Measurements from ENCODE around the gene SORCS2. TPM values are rescaled to one million over a fixed set of nuclear protein-coding genes. Genes with fewer than 3 reads are reported as not detected.
A peak's percentile ranks its signal among the peaks of the same experiment; 100 is the strongest.

The SORCS2 gene
- total RNA-seq: under 1 TPM in 1 of 2 donors, not detected in 1; 0.25 TPM

GRCh38 chr4:7192252-7193029 is at the start of gene SORCS2:
Gene SORCS2 (plus strand): TSS chr4:7192538.
- Mint-ChIP-seq H3K9me3 (no peaks in the 10 kb centered on the region), H3K27ac (no peak within 1 kb of the TSS), H3K36me3 (no peaks in the 10 kb centered on the region)
- DNase-seq (ENCODE audit: low spot score in 2 of 2) (peak; percentile 47 to 70), ATAC-seq (peak; percentile 61 to 87)

GRCh38 chr4:7144374-7145290 is 47.7 kb upstream of the SORCS2 start:
- Mint-ChIP-seq H3K27ac (no peak overlapping the region), H3K36me3 (no peaks in the 10 kb centered on the region), H3K9me3 (no peaks in the 10 kb centered on the region)
- no peak for ATAC-seq
- DNase-seq (ENCODE audit: low spot score in 2 of 2): no peak

DNA sequence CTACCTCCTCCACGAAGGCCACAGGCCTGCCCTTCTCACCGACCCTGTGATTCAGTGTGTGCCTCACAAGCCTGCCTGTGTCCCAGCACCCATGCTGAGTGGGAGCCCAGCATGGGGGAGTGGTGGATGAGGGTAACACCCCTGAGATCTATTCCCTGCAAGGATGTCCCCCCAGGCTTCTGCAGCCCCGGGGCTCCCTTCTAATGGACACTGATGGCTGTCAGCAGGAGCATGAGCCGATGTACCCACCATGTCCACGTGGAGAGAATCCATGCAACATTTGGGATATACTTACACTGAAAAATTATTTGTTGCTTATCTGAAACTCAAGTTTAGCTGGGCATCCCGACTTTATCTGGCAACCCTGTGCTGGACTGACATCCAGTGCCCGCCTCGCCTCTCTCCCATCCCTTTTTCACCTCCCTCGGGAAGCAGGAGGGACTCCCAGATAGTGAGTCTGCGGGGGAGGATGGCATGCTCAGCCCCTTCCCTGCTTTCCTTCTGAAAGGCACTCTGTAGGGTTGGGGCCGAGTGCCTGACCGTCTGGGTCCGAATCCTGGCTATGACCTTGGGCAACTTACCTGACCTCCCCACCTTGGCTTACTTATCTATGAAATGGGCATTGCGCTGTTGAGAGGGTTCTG is 46.9 kb upstream of the SORCS2 start:
- Mint-ChIP-seq H3K27ac (no peak overlapping the region), H3K9me3 (no peaks in the 10 kb centered on the region), H3K36me3 (no peaks in the 10 kb centered on the region)
- no peak for DNase-seq (ENCODE audit: low spot score in 2 of 2)
- no peak for ATAC-seq

DNA sequence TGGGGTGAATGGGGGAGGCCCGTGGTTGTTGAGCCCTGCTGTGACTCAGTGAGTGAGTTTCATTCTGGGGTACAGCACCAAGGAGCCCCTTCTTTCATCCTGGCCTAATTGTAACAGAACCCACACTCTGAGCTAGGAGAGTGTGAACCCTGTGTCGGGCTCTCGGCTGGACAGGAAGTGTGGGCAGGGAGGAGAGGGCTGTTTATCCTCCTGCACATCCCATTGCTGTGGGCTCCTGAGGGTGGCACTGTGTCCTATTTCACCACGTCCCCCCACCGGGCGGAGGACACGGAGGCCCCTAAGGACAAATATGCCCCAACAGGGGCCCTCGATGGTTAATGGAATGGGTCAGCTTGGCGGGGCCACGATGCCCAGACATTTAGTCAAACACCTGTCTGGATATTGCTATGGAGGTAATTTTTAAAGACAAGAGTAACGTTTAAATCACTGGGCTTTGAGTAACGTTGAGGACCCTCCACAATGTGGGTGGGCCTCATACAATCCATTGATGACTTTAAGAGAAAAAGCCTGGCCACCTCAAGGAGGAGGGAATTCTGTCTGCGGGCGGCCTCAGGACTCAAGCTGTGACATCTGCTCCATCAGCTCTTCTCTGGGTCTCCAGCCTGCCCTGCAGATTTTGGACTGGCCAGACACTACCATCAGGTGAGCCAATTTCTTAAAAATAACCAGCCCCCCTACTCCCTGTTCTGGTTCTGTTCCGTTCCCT is 46.1 kb upstream of the SORCS2 start:
- ATAC-seq (no peak), DNase-seq (ENCODE audit: low spot score in 2 of 2) (no peak)
- Mint-ChIP-seq H3K36me3 (no peaks in the 10 kb centered on the region), H3K27ac (no peak overlapping the region), H3K9me3 (no peaks in the 10 kb centered on the region)

- Mint-ChIP-seq H3K36me3 (no peaks in the 10 kb centered on the region), H3K9me3 (no peaks in the 10 kb centered on the region), H3K27ac (peak overlapping the region in 1 of 2 donors; percentile 45)
- ATAC-seq (no peak), DNase-seq (ENCODE audit: low spot score in 2 of 2) (no peak)
Measured at GRCh38 chr4:7146786-7147115, 45.6 kb upstream of the SORCS2 start.

- ATAC-seq: no peak
- H3K27ac Mint-ChIP-seq: peak overlapping the region in 1 of 2 donors; percentile 44
- H3K36me3 Mint-ChIP-seq: no peaks in the 10 kb centered on the region
- H3K9me3 Mint-ChIP-seq: no peaks in the 10 kb centered on the region
- no peak for DNase-seq (ENCODE audit: low spot score in 2 of 2)
Measured at GRCh38 chr4:7147261-7147660, 45.1 kb upstream of the SORCS2 start.

DNA sequence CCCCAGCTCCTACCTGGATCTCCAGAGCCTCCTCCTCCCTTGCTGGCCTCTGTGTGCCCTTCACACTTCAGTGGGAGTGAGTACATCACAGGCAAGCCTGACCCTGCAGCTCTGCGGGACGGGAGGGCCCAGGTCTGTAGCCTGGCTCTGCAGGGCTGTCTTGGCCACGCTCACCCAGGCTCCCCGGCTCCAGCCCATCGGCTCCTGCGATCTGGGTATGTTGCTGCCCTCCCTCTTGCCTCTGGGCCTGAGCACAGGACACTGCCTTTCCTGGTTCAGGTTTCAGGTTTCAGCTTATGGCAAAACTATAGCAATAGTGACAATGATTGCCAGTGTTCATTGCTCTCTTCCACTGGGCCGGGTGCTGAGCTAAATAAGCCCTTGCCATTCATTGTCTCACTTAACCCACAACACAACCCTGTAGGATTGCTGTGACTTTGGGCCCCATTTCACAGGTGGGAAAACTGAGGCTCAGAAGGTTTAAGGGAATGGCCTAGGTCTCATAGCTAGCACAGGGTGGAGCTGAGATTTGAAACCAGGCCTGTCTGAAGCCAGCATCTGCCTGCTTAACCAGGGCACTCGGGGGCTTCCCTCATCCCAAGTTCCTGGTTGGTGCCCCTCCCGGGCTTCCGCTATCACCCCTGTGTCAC is 44.6 kb upstream of the SORCS2 start:
- DNase-seq (ENCODE audit: low spot score in 2 of 2) (no peak), ATAC-seq (no peak)
- no peaks in the 10 kb centered on the region for H3K36me3 Mint-ChIP-seq
- peak overlapping the region in 1 of 2 donors; percentile 44 for H3K27ac Mint-ChIP-seq
- no peaks in the 10 kb centered on the region for H3K9me3 Mint-ChIP-seq

GRCh38 chr4:7148337-7148736 is 44.0 kb upstream of the SORCS2 start:
- H3K27ac Mint-ChIP-seq: no peak overlapping the region
- no peak for DNase-seq (ENCODE audit: low spot score in 2 of 2)
- ATAC-seq: no peak
- H3K36me3 Mint-ChIP-seq: no peaks in the 10 kb centered on the region
- no peaks in the 10 kb centered on the region for H3K9me3 Mint-ChIP-seq

GRCh38 chr4:7150036-7150635 is 42.2 kb upstream of the SORCS2 start:
- no peaks in the 10 kb centered on the region for H3K36me3 Mint-ChIP-seq
- no peak for DNase-seq (ENCODE audit: low spot score in 2 of 2)
- ATAC-seq: no peak
- H3K27ac Mint-ChIP-seq: no peak overlapping the region
- H3K9me3 Mint-ChIP-seq: no peaks in the 10 kb centered on the region

DNA sequence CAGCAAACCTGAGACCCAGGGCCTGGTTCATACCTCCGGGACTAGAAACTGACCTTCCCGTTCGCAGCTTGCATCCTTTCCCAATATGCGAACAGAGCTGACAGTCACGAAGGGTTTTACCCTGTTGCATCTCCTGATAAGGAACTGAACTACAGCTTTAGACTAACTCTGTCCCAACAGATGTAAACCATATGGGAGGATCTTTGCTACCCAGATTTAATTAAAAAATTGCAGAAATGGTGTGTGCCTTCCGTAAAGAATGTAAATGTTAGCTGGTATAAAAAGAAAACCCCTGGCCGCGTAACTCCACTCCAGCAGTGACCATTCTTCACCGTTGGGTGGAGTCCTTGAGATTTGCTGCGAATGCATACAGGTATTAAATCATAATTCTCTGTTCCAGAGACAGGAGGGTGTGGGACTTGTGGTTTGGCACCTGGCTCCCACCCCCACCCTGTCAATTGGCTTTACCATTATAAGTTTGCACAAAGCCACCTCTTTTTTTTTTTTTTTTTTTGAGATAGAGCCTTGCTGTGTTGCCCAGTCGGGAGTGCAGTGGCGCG is 40.6 kb upstream of the SORCS2 start:
- Mint-ChIP-seq H3K27ac (no peak overlapping the region), H3K36me3 (no peaks in the 10 kb centered on the region), H3K9me3 (no peaks in the 10 kb centered on the region)
- ATAC-seq (no peak), DNase-seq (ENCODE audit: low spot score in 2 of 2) (no peak)

DNA sequence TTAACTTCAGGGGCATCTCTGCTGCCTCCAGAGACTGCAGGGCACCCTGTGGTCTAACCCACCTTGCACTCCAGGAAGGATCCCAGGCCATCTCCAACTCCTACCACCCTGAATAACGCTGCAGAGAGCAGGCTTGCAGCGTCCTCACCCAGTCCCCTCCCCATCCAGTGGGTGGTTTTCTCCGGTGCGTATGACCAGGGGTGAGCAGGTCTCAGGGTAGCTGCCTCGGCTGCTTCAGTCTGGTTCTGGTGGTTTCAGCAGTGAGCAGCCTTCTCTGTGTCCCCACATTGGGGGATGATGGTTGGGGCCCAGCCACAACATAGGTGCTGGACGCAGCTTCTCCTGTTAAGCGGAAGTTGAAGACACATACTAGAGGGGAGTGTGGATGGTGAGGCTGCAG is 38.6 kb upstream of the SORCS2 start:
- DNase-seq (ENCODE audit: low spot score in 2 of 2) (no peak), ATAC-seq (no peak)
- H3K9me3 Mint-ChIP-seq: no peaks in the 10 kb centered on the region
- no peak overlapping the region for H3K27ac Mint-ChIP-seq
- no peaks in the 10 kb centered on the region for H3K36me3 Mint-ChIP-seq

GRCh38 chr4:7154351-7154981 is 37.9 kb upstream of the SORCS2 start:
- H3K36me3 Mint-ChIP-seq: no peaks in the 10 kb centered on the region
- H3K27ac Mint-ChIP-seq: no peak overlapping the region
- no peaks in the 10 kb centered on the region for H3K9me3 Mint-ChIP-seq
- DNase-seq (ENCODE audit: low spot score in 2 of 2): peak in 1 of 2 donors; percentile 2
- no peak for ATAC-seq

DNA sequence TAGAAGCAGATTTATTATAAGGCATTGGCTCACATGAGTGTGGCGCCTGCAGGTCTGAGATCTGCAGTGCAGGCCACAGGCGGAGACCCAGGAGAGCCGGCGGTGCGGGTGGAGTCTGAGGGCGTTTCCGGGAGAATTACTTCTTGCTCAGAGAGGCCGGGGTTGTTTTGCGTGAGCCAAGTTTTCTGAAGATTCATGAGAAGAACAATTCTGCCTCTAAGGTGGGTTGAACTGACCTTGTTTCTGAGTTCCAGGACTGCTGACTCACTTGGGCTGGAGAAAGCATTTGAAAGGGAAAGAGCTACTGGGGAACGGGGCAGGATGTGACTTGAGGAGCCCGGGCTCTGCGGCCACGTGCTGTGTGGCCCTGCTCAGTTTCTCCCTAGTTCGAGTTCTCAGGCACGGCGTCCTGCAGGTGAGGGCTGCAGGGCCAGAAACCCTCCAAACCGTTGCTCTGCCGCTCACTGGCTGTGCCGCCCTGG is 36.7 kb upstream of the SORCS2 start:
- DNase-seq (ENCODE audit: low spot score in 2 of 2) (peak in 1 of 2 donors; percentile 41), ATAC-seq (no peak)
- Mint-ChIP-seq H3K9me3 (no peaks in the 10 kb centered on the region), H3K27ac (no peak overlapping the region), H3K36me3 (no peaks in the 10 kb centered on the region)

- H3K27ac Mint-ChIP-seq: peak overlapping the region in 1 of 2 donors; percentile 51
- H3K36me3 Mint-ChIP-seq: no peaks in the 10 kb centered on the region
- ATAC-seq (no peak), DNase-seq (ENCODE audit: low spot score in 2 of 2) (peak in 1 of 2 donors; percentile 11)
- no peaks in the 10 kb centered on the region for H3K9me3 Mint-ChIP-seq
Measured at GRCh38 chr4:7156328-7156727, 36.0 kb upstream of the SORCS2 start.

All from activated naive CD4-positive, alpha-beta T cell treated with anti-CD3 and anti-CD28 coated beads, Interleukin-2, amount 50 U/mL, for 72 hours (primary cell).